Calu3 (cell line): ENCODE data around the gene MRPL37. TPM values are rescaled to one million over a fixed set of nuclear protein-coding genes. Genes with fewer than 3 reads are reported as not detected.

ENCODE experiments used
- BruUV-seq: library from RNA; stranded (reverse); fragments of 400-500 nt; replicated peaks from 2 replicates; lab custom pipeline; 2021; lab: Mats Ljungman, UMichigan
- CTCF ChIA-PET: fragments of 300-600 bp; sonication (Branson Sonifier 250); formaldehyde crosslinking; loops from one replicate; lab custom pipeline; 2022; ENCODE audit warnings: antibody characterized with exemption; lab: Charles Lee
- DNase-seq: peaks from one replicate; pipeline ENCODE4 v3.0.0; 2022
- H3K27ac Mint-ChIP-seq: one replicate; pipeline ENCODE4 v1.8.0; 2022; ENCODE audit warnings: mixed read lengths; ENCODE audit not compliant: unreplicated experiment
- H3K27me3 Mint-ChIP-seq: one replicate; pipeline ENCODE4 v1.8.0; 2022; ENCODE audit warnings: mixed read lengths; ENCODE audit not compliant: unreplicated experiment
- H3K36me3 Mint-ChIP-seq: one replicate; pipeline ENCODE4 v1.8.0; 2022; ENCODE audit warnings: mild to moderate bottlenecking, moderate library complexity, mixed read lengths; ENCODE audit not compliant: insufficient read depth, unreplicated experiment
- H3K4me1 Mint-ChIP-seq: one replicate; pipeline ENCODE4 v1.8.0; 2022; ENCODE audit warnings: mild to moderate bottlenecking, low read depth, mixed read lengths; ENCODE audit not compliant: unreplicated experiment
- H3K4me3 Mint-ChIP-seq: one replicate; pipeline ENCODE4 v1.8.0; 2022; ENCODE audit warnings: mild to moderate bottlenecking, low read depth, moderate library complexity, mixed read lengths; ENCODE audit not compliant: unreplicated experiment
- H3K9me3 Mint-ChIP-seq: one replicate; pipeline ENCODE4 v1.8.0; 2022; ENCODE audit warnings: low read depth, mixed read lengths; ENCODE audit not compliant: unreplicated experiment
- CTCF ChIP-seq: fragments of 200-600 bp; IDR thresholded peaks from one replicate; pipeline ENCODE4 v1.8.0; 2022; ENCODE audit warnings: antibody characterized with exemption; ENCODE audit not compliant: unreplicated experiment
- intact Hi-C: fragments of 100-400 bp; cut with micrococcal nuclease; formaldehyde crosslinking; loops from one replicate; pipeline ENCODE4 v1.10.0; 2022; ENCODE audit not compliant: unreplicated experiment
- total RNA-seq: library from RNA; stranded (reverse); gene quantifications from 2 replicates; pipeline ENCODE4 v1.2.3, GENCODE V29; 2022

The MRPL37 gene
- total RNA-seq, 1 experiment from 2014 or later, result 105 TPM

GRCh38 chr1:54241364-54241763 lies 41.4 kb downstream of the MRPL37 start:
- no peak overlapping the region for H3K27ac Mint-ChIP-seq
- no peak overlapping the region for H3K4me3 Mint-ChIP-seq
- DNase-seq, result no peak
- no peaks in the 10 kb centered on the region for H3K27me3 Mint-ChIP-seq
- no peaks in the 10 kb centered on the region for H3K9me3 Mint-ChIP-seq
- CTCF ChIA-PET, result no interaction called here
- no peaks in the 10 kb centered on the region for H3K36me3 Mint-ChIP-seq
- intact Hi-C loops, result no loop called here
- TF ChIP-seq CTCF, result no peak
- no peaks in the 10 kb centered on the region for H3K4me1 Mint-ChIP-seq
- no TSS peak for BruUV-seq

GRCh38 chr1:54243022-54243421 lies 43.1 kb downstream of the MRPL37 start:
- intact Hi-C loops, result no loop called here
- H3K4me1 Mint-ChIP-seq, result no peaks in the 10 kb centered on the region
- H3K27ac Mint-ChIP-seq, result no peak overlapping the region
- no TSS peak for BruUV-seq
- no peak for DNase-seq
- H3K9me3 Mint-ChIP-seq, result no peaks in the 10 kb centered on the region
- H3K36me3 Mint-ChIP-seq, result no peaks in the 10 kb centered on the region
- no peak for TF ChIP-seq CTCF
- no peaks in the 10 kb centered on the region for H3K27me3 Mint-ChIP-seq
- CTCF ChIA-PET, result no interaction called here
- no peak overlapping the region for H3K4me3 Mint-ChIP-seq

- Mint-ChIP-seq H3K4me1 (peaks cover 1% of the 10 kb centered on the region), H3K4me3 (no peak overlapping the region), H3K27ac (no peak overlapping the region), H3K9me3 (no peaks in the 10 kb centered on the region), H3K36me3 (no peaks in the 10 kb centered on the region), H3K27me3 (no peaks in the 10 kb centered on the region)
- TF ChIP-seq CTCF, result no peak
- no peak for DNase-seq
- intact Hi-C loops, result no loop called here
- no TSS peak for BruUV-seq
- CTCF ChIA-PET, result no interaction called here
These were observed 44.7 kb downstream of the MRPL37 start for GRCh38 chr1:54244655-54245054.

GRCh38 chr1:54245501-54245900 lies 45.5 kb downstream of the MRPL37 start:
- Mint-ChIP-seq H3K9me3 (no peaks in the 10 kb centered on the region), H3K4me1 (peaks cover 9% of the 10 kb centered on the region), H3K36me3 (no peaks in the 10 kb centered on the region), H3K4me3 (no peak overlapping the region), H3K27ac (no peak overlapping the region), H3K27me3 (no peaks in the 10 kb centered on the region)
- DNase-seq, result no peak
- intact Hi-C loops, result no loop called here
- TF ChIP-seq CTCF, result no peak
- CTCF ChIA-PET, result no interaction called here
- no TSS peak for BruUV-seq
